Muscle of arm (tissue), 14 donors: ENCODE data around the gene ERBB2. TPM values are rescaled to one million over a fixed set of nuclear protein-coding genes. Genes with fewer than 3 reads are reported as not detected.

Experiments
- DNase-seq: peaks from one replicate; pipeline ENCODE4 v3.0.0-alpha.2; 2013
- long read RNA-seq, 11 donors: transcript quantifications; one replicate each; lab custom pipeline, GENCODE V29; 2026
- polyA plus RNA-seq, 12 donors: library from polyadenylated mRNA; unstranded; fragments of 120-200 nt; gene quantifications; one replicate each; pipeline ENCODE4 v1.2.1, GENCODE V29; 2013; ENCODE audit not compliant: insufficient read length in 12 of 12

ERBB2 gene
- 100 to 1,000 TPM in 11 of 12 donors, not detected in 1; 104 to 148 (median 128) TPM for polyA plus RNA-seq
- long read RNA-seq, donor 1, full-length matches to known transcripts: 9 of 243 reads
- long read RNA-seq, donor 1, partial matches to known transcripts: 142 of 243 reads
- long read RNA-seq, donor 1, other reads (novel, unspliced or antisense): 92 of 243 reads
- long read RNA-seq, donor 2, full-length matches to known transcripts: 3 of 77 reads
- long read RNA-seq, donor 2, partial matches to known transcripts: 74 of 77 reads
- long read RNA-seq, donor 2, other reads (novel, unspliced or antisense): 0 of 77 reads
- long read RNA-seq, donor 3, full-length matches to known transcripts: 4 of 36 reads
- long read RNA-seq, donor 3, partial matches to known transcripts: 15 of 36 reads
- long read RNA-seq, donor 3, other reads (novel, unspliced or antisense): 17 of 36 reads
- long read RNA-seq, donor 4, partial matches to known transcripts: 5 of 17 reads
- long read RNA-seq, donor 4, other reads (novel, unspliced or antisense): 12 of 17 reads
- long read RNA-seq, donor 5, full-length matches to known transcripts: 6 of 66 reads
- long read RNA-seq, donor 5, partial matches to known transcripts: 60 of 66 reads
- long read RNA-seq, donor 5, other reads (novel, unspliced or antisense): 0 of 66 reads
- long read RNA-seq, donor 6, full-length matches to known transcripts: 7 of 45 reads
- long read RNA-seq, donor 6, partial matches to known transcripts: 12 of 45 reads
- long read RNA-seq, donor 6, other reads (novel, unspliced or antisense): 26 of 45 reads
- long read RNA-seq, donor 7, full-length matches to known transcripts: 1 of 54 reads
- long read RNA-seq, donor 7, partial matches to known transcripts: 31 of 54 reads
- long read RNA-seq, donor 7, other reads (novel, unspliced or antisense): 22 of 54 reads
- long read RNA-seq, donor 8, full-length matches to known transcripts: 6 of 92 reads
- long read RNA-seq, donor 8, partial matches to known transcripts: 86 of 92 reads
- long read RNA-seq, donor 8, other reads (novel, unspliced or antisense): 0 of 92 reads
- long read RNA-seq, donor 9, full-length matches to known transcripts: 5 of 34 reads
- long read RNA-seq, donor 9, partial matches to known transcripts: 29 of 34 reads
- long read RNA-seq, donor 9, other reads (novel, unspliced or antisense): 0 of 34 reads
- long read RNA-seq, donor 10, full-length matches to known transcripts: 6 of 11 reads
- long read RNA-seq, donor 10, partial matches to known transcripts: 5 of 11 reads
- long read RNA-seq, donor 10, other reads (novel, unspliced or antisense): 0 of 11 reads
- long read RNA-seq, donor 11, full-length matches to known transcripts: 5 of 91 reads
- long read RNA-seq, donor 11, partial matches to known transcripts: 86 of 91 reads
- long read RNA-seq, donor 11, other reads (novel, unspliced or antisense): 0 of 91 reads

DNA sequence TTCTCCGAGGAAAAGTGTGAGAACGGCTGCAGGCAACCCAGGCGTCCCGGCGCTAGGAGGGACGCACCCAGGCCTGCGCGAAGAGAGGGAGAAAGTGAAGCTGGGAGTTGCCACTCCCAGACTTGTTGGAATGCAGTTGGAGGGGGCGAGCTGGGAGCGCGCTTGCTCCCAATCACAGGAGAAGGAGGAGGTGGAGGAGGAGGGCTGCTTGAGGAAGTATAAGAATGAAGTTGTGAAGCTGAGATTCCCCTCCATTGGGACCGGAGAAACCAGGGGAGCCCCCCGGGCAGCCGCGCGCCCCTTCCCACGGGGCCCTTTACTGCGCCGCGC is at the start of gene ERBB2:
Gene ERBB2, plus strand, starts transcription at position 247 of the 330 bp plus-strand sequence. CDS start 175 bp downstream, outside the sequence.
- peak; percentile 78 for DNase-seq

DNA sequence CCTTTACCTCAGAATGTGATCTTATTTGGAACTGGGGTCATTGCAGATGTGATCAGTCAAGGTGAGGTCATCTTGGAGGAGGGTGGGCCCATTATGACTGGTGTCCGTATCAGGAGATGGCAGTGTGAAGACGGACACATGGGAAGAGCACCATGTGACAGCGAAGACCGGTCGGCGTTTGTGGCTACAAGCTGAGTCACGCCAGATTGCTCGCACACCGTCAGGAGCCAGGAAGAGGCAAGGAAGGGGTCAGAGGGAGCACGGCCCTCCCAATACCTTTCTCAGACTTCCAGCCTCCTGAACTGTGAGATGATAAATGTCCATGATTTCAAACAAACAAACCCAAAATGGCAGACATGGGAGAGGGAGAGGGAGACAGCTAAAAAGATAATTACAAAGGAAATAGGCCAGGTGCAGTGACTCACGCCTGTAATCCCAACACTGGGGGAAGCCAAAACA is 49.7 kb upstream of the ERBB2 start:
- no peak for DNase-seq

DNA sequence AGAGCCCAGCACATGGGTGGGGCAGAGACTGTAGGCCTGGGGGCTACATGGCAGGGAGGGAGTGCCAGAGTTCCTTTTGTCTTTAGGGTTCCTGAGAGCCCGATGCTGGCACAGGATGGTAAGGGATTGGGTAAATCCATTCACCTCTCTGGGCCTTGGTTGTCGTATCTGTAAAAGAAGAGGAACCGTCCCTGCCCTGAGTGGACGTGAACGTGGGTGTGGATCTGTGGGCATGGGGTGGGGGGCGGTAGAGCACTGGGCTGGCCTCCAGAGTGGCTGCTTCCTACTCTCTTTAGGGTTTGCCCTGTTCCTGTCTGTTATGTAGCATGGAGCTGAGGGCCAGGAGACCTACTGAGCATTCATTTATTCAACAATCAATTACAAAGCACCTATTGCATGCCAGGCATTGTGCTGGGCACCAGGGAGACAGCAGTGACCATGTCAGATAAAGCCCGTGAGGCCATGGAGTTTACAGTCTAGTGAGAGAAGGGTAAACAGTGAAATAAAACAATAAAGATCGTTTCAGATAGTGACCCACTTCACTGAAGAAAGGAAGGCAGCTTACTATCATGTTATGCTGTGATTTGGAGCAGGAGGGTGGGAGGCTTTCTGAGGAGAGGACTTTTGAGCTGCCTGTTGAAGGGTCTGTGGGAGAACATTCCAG is 47.8 kb upstream of the ERBB2 start:
- no peak for DNase-seq

DNA sequence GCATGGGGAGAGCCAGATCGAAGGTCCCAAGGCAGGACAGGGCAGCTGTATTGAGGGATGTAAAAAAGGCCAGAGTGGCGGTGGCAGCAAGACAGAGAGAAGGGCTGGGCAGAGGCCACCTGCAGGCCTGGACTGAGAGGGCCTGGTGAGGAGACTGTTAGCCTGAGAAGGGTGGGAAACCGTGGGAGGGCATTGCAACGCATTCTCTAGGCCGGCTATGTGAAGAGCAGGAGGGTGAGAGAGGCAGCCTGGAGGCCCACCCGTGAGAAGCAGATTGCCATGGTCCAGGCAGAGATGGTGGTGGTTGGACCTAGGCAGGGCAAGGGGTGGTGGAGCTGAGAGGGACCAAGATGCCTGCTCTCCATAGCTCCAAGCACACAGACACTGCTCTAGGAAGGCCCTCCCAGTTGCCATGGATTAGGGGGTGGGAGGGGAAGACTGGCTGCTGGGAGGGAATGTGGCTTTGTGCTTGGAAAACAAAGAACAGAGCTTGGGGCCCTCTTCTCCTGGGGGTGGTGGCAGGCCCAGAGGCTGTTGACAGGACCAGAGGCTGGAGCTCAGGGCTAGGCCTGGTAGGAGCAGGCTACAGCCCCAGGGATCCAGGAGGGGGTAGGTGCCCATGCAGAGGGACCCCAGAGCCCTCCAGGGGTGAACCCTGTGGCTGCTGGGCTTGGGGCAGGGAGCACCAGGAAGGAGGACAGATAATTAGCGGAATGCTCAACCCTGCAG is 47.1 kb upstream of the ERBB2 start:
- no peak for DNase-seq

DNA sequence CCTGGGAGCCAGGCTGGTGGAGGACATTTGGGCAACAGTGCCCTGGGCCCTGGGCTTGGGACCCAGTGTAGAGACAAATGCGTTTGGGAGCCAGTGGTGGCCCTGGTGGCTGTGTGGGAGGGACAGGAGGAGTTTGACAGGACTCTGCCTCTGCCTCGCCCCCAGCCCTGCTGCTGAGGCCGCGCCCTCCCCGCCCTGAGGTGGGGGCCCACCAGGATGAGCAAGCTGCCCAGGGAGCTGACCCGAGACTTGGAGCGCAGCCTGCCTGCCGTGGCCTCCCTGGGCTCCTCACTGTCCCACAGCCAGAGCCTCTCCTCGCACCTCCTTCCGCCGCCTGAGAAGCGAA is 46.6 kb upstream of the ERBB2 start:
- no peak for DNase-seq

DNA sequence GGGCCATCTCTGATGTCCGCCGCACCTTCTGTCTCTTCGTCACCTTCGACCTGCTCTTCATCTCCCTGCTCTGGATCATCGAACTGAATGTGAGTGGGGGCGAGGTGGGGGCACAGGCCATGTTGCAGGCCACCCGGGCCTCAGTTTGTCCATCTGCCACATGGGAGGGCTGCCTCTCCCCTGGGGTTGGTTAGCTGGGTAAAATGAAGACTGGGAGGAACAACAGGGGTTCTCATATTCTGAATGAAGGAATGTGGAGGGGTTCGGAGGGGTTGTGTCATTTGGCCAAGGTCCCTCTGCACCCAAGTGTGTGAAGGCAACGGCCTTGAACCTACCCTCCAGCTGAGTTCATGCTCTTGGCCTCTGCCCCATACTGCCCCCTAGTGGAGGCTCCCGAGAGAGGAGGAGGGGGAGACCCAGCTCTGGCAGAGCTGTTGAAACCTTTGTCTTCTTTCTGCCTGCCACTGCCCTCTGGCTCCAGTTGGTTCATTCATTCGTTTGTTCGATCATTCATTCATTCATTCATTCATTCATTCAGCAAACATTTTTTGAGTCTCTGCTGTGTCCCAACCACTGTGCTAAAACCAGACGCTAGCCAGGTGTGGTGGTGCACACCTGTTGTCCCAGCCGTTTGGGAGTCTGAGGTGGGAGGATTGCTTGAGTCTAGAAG is 46.1 kb upstream of the ERBB2 start:
- DNase-seq: no peak

DNA sequence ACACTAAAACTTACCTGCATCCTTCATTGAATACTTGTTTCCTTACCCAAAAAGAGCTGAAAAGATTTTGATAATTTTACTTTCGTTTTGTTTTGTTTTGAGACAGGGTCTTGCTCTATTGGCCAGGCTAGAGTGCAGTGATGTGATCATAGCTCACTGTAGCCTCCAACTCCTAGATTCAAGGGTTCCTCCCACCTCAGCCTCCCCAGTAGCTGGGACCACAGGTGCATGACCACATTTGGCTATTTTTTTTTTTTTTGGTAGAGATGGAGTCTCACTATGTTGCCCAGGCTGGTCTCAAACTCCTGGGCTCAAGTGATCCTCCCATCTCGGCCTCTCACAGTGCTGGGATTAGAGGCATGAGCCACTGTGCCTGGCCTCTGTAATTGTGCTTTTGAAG is 44.8 kb upstream of the ERBB2 start:
- DNase-seq: no peak

DNA sequence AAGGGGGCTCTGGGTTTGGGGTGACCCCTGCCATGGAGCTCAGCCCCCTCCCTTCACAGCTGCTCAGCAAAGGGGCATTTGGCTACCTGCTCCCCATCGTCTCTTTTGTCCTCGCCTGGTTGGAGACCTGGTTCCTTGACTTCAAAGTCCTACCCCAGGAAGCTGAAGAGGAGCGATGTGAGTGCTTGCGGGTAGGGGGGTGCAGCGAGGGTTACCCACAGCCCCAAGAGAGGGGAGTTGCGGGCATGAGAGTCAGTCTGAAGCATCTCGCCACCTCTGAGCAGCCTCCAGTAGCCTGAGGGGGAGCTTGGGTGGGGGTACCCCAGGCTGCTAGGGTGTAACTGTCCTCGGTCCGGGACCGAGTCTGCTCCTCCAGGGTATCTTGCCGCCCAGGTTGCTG is 41.5 kb upstream of the ERBB2 start:
- DNase-seq: no peak

DNA sequence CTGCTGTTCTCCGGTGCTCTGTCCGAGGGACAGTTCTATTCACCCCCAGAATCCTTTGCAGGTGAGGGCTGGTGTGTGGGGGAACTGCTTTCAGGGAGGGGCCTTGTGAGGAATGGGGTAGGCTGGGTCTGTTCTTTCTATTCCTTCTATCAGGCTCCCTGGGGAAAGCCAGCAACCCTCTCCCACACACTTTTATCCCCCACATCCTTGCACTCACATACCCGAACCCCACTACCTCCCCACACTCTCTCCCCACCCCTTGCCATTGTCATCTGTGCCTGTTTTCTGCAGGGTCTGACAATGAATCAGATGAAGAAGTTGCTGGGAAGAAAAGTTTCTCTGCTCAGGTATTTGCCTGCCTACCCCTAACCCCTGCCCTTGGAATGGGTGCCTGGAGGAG is 41.1 kb upstream of the ERBB2 start:
- DNase-seq: no peak

DNA sequence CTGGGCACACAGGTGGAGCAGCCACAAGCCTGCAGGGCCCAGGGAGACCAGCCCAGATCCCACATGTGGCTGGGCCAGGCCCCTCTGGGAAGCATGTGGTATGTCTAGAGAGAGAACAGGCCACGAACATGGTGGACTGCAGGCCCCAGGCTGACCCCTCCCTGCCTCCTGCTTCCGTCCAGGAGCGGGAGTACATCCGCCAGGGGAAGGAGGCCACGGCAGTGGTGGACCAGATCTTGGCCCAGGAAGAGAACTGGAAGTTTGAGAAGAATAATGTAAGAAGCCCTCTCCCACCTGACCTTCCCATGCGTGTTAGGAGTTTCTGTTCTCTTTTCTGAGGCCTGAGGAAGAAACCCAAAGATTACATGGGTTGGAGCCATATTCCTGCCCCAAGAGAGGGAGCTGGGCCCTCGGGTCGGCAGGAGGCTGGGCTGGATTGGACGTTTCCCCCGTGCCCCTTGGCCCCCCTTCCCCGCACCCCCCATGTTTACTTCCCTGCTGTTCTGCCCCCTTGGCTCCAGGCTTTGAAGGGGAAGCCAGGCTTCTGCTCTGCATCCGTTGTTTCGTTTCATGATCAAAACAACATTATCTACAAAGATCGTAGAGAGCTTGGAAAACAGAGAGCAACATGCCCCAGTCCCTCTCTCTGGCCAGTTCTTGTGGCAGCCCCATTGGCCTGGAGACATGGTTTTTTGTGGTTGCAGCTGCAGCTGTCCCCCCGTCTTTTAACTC is 40.4 kb upstream of the ERBB2 start:
- DNase-seq: no peak

DNA sequence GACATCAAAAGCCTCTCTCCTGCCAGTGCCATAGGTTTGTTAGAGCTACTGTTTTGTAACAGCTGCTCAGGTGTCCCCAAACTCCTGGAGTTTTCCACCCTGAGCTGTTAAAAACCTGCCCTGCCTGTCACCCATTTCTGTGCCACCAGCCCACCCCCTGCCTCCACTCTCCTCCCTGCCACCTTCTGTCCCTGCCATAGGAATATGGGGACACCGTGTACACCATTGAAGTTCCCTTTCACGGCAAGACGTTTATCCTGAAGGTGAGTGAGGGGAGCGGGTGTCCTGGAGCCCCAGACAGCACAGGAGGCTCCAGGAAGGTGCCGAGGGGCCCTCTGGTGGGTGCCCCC is 39.9 kb upstream of the ERBB2 start:
- DNase-seq: no peak

DNA sequence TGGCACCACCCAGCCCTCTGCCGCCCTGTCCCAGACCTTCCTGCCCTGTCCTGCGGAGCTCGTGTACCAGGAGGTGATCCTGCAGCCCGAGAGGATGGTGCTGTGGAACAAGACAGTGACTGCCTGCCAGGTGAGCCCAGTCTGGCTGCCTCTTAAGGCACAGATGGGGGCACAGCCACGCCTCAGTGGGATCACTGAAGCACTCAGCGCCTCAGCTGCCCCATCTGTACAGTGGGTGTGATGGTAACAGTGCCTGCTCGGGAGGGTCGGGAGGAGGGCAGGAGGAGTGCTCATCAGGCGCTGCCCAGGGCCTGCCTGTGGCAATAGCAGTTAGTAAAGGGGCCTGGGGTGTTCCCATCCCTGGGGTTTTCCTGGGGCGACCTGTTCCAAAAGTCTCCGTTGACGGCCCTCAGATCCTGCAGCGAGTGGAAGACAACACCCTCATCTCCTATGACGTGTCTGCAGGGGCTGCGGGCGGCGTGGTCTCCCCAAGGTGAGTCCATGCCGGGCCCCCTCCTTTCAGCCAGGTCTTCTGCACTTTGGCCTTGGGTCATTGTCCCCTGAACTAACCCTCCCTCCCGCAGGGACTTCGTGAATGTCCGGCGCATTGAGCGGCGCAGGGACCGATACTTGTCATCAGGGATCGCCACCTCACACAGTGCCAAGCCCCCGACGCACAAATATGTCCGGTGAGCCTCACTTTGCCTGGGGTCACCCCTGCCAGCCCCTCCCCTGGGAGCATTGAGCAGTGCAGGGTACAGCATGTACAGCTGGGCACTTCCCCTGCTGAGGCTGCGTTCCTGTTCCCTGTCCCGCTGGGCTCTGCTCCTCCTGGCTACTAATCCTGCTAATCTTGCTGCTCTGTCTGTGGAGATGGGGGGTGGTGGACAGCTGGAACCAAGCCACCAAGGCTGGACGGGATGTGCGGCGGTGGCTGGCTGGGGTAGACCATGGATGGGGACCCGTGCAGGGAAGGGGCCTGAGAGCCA is 39.2 kb upstream of the ERBB2 start:
- DNase-seq: no peak

DNA sequence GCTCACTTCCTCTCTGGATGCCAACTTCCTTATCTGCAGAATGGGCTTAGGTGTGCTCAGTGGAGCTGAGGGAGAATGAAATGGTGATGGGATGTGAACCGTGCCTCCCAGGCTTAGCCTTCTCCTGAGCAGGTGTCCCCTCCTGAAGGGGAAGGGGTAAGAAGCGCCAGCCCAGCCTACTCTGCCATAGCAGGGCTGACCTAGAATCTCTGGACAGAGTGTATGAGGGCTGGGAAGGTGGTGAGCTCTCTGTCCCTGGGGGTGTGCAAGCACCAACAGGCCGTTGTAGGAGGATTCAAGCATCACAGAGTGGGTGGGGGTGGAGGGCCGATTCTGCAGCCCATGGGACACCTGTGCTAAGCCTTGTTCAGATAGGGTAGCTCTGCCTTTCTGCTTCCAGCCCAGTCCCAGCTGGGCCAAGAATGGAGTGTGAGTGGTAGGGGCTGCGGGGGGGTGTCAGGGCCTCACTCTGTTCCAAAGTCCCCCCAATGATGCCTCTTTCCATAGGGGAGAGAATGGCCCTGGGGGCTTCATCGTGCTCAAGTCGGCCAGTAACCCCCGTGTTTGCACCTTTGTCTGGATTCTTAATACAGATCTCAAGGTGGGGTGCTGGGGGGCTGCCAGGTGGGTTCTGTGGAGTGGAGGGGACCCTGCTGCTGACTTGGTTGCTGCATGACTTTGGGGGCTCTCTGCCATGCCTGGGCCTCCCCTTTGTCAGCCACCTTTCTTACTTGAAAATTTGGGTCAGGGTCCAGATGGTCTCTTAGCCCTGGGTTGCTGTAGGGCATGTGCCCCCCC is 37.9 kb upstream of the ERBB2 start:
- DNase-seq: no peak

DNA sequence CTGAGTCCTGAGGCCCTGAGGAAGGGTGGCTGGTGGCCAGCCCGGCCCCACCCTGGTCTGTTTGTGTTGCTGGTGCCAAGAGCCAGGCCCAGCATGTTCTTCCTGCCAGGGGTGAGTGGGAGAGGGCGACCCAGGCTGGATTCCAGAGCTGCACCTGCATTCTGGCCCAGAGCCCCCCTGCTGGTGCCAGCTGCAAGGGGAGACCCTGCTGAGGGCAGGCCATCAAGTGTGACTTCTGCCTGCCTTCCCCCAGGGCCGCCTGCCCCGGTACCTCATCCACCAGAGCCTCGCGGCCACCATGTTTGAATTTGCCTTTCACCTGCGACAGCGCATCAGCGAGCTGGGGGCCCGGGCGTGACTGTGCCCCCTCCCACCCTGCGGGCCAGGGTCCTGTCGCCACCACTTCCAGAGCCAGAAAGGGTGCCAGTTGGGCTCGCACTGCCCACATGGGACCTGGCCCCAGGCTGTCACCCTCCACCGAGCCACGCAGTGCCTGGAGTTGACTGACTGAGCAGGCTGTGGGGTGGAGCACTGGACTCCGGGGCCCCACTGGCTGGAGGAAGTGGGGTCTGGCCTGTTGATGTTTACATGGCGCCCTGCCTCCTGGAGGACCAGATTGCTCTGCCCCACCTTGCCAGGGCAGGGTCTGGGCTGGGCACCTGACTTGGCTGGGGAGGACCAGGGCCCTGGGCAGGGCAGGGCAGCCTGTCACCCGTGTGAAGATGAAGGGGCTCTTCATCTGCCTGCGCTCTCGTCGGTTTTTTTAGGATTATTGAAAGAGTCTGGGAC is 37.1 kb upstream of the ERBB2 start:
- DNase-seq: no peak

DNA sequence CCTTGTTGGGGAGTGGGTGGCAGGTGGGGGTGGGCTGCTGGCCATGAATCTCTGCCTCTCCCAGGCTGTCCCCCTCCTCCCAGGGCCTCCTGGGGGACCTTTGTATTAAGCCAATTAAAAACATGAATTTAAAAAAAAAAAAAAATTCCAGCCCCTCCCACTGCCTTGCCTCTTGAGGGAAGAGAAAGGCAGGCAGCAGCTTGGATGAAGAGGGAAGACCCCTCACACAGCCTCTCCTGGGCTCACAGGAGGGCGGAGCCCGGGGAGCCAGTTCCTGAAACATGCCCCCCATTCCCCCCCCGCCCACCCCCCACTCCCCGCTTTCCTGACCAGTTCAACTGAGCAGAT is 36.5 kb upstream of the ERBB2 start:
- DNase-seq: no peak
